CD4-positive, alpha-beta T cell treated with Interleukin-12 subunit alpha and Interleukin-12 subunit beta, for 1 hour (primary cell): Measurements from ENCODE around the gene TAOK1.

Source experiments
- DNase-seq: peaks from one replicate; pipeline ENCODE4 v3.0.0-alpha.2; 2020

The TAOK1 gene

DNA sequence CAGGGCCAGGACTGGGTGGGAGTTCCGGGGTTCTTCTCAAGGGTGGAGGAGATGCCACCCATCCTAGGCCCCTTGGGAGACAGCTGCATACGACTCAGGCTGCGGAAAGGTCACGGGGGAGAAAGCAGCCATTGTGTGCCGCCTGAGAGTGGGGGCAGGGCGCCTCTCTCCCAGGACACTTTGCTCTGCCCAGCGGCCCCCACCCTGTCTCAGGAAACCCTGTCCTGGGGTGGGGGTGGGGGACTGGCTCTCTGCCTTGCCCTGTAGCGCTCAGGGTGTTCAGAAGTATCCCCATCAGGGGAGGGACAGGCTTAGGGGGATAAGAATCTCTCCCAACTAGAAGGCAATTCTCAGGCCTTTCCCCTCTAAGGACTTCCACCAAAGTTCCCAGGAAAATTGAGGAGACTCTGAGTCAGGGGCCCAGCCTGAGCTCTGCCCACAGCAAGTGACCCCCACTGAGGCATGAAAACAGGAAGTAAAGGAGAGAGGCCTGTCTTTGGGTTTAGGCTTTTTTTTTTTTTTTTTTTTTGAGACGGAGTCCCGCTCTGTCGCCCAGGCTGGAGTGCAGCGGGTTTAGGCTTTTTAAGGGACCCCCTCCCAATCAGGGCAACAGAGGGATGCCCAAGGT, 194.4 kb downstream of the TAOK1 start:
- DNase-seq: no peak

DNA sequence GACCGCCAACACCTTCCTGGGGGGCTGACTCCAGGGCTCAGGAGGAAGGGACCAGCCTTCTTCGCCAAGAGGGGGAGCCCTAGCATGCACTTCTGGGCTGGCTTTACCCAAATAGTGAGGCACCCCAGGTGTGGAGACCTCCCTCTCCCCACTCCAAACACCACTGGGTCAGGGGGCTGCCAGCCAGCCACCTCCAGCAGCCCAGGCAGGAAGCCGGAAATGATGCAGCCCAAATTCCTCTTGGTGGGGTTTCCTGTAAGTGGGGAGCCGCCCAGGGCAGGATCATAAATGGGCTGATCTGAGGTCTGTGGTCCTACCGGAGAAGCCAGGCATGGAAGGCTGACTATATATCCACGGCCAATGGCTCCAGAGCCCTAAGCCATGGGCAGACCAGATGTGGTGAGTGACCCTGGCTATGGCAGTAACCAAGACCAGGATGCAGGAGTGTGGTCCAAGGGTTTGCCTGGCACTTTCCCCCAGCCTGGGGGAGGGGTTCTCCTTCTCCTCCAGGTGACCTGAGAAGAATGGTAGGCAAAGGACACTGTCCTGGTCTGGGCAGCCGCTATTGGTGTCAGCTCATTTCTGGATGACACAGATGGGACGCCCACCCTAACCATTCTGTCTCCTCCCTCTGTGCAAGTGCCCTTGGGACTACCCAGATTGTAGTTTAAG, 195.1 kb downstream of the TAOK1 start:
- peak; percentile 52 for DNase-seq

DNA sequence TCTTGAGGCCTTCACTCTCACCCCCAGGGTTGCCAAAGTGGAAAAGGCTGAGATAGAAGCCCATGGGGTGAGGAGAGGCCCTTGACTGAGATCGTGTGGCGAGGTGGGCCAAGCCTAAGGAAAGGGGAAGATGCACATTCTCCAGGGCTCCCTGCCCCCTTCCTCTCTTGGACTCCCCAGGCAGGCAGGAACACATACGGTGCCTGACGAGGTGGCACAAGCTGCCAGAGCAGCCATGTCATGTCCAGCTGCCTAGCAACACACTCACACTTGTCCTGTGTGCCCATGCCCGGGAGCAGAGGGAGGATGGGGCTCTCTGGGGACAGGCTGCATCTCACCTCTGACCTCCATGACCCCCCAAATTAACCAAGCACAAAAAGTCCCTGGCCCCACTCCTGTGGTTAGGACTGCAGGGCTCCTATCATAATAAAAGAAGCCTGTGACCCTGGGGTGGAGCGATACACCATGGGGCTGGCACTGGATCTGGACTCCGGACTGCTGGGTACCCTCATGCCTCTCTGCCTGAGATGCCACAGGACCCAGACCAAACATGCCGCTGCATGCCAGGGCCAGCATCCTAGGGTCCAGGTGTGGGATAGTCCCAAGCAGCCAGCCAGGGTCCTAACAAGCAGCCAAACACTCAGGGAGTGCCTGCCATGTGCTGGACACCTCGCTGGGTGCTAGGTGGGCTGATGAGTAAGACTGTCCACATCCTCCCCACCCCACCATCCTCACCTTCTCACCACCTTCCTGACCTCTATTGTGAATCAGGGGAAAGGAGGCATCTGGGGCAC, 196.7 kb downstream of the TAOK1 start:
- DNase-seq: no peak

GRCh38 chr17:29587591-29587990, 197.4 kb downstream of the TAOK1 start:
- no peak for DNase-seq

DNA sequence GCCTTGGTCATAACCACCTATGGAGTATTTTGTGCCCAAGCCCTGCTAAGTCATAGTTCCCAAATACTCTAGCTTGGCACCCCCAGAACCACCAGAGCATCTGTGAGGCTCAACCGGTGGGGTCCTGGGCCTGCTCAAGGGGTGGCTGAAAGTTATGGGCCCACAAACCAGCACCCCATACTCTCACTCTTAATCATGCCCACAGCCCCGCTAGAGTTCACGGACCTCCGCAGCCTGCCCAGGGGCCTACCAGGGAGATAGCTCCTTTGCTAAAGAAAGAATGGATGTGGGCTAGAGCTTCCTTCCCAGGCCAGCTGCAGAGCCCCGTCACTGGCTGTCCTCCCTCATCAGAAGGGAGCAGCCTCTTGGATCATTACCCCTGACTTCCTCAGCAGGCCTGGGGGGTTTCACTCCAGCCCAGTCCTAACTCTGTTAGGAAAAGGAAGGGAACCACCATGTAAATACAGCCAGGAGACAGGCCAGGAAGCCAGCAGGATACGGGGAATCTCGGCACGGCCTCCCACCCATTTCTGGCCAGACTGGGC, 197.9 kb downstream of the TAOK1 start:
- DNase-seq: no peak

- DNase-seq: peak; percentile 59
These were observed 198.6 kb downstream of the TAOK1 start for GRCh38 chr17:29588562-29589411.

DNA sequence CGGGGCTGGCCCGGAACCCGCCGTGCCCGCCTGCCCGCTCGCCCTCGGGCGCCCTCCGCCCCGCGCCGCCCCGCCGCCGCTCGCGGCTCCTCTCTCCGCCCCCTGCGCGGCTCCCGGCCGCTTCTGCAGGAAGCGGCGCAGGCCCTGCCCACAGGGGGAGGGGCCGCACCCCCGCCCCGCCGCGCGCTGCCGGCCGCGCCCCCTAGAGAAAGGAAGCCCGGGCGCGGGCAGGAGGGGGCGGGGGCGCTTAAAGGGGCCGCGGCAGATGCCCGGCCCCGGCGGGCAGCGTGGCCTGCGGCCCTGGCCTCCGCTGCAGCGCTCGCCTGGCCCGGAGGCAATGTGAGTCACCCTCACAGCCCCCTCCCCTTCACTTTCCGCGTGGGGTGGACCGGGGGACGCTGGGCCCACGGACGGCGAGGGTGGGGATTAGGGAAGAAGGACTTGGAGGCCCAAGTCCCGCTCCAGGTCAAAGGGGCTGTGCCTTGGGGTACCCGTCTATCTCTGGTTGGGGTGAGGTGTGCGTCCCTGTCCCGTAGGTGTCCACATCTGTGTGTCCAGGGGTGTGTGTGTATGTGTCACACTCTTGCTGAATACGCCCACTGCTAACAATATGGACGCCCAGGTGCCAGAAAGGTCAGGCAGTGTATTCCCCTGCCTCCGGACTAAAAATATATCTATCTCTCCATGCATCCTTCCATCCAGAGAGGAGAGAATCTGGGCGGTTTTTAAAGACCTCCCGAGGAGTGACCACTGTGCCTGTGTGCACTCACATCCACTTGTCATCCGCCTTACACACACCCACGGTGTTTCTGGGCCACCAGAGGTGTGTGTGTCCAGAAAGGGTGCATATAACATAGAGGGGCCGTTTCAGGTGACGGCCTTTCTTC, 199.6 kb downstream of the TAOK1 start, which contains the start of gene GIT1:
TSS of gene GIT1 (minus strand) at position 125 of the 887 bp plus-strand sequence. CDS start 270 bp downstream, outside the sequence.
- DNase-seq: peak; percentile 88

DNA sequence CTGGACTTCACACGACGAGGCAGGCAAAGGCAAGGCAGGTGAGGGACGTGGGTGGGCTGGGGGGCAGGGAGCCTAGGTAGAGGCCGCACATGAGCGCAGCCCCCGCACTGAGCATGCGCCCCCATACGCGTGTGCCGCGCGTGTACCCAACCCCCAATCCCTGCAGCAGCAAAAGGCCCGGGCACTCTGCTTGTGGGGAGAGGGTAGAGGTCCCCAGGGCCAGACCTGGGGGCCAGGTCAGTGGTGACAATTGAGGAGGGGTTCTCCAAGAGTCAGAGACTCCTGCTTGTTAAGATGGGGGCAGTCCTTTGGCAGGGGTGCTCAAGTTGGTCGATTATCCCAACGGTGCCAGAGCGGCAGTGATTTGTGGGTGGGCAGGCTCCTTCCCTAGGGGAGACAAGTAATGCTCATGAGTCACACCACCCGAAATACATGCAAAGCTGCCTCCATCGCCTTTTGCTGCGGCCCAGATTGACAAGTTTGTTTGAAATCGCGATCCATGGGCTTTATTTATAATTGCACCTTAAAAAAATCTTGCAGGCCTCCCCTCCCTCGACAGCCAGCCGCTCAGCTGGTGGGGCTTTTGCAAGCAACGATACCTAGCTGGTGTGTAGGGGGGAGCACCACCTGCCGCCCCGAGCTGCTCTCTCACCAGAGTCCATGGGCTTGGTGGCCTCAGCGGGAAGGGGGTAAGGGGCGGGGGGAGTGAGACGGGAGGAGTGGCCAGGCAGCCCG, 200.4 kb downstream of the TAOK1 start:
- DNase-seq: no peak

DNA sequence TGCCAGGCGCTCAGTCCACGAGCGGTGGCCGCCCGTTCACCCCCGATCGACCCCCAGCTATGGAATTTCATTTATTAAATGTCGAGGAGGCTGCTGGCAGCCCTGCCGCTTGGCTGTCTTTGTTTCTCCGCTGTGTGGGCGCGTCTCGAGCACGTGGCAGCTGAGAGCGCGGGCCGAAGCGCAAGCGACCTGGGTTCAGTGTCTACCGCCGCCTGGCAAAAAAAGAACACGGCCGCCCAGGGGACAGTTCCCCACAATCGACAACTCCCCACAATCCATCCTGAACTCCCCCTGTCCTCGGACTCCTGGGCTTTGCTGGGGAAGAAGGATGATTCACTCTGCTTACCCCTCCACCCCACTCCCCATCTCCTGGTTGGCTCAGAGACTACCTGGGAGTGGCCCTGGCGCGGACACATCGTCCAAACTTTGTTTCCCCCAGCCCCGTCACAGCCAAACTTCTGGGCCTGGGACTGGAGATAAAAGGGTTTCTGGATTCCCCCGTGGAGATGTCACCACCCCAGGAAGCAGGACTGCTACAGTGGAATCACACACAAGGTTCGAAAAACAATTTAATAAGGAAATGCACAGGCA, 201.1 kb downstream of the TAOK1 start:
- DNase-seq: no peak

DNA sequence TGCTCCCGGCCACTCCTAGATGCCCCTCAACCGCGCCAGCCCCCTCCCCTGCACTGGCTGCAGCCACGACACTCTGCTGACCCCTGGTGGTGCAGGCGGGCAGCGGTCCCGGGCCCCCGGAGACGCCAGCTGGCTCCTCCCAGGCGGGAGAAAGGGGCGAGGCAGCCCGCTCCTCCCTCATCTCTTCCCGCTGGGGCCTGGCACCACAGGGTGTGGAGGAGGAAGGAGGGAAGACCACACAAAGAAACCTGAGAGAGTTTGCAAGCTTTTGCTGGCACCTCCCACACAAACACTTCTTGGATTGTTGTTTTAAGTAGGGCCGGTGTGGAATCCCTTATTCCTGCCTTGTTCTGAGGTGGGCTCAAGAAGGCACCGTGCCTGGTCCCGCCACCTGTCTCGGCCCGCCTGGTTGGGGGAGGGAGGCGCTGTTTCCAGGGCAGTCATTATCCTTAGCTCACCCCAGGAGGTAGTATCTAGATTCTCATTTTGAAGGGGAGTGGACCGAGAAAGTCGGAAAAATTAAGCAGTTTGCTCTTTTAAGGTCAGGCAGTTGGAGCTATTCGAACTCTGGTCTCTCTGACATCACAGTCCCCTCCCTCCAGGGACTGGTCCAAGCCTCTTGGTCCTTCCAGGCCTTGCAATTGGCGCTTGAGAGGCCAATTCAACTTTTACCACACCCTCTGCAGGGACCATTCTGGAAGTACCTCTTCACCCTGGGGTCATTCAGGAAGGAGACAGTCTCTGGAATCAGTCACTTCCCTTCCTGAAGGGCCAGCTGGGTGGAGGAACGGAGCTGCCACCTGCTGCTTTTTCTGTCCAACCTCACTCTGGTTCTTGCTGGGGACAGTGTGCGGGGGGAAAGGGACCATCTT, 201.8 kb downstream of the TAOK1 start:
- DNase-seq: peak; percentile 81

DNA sequence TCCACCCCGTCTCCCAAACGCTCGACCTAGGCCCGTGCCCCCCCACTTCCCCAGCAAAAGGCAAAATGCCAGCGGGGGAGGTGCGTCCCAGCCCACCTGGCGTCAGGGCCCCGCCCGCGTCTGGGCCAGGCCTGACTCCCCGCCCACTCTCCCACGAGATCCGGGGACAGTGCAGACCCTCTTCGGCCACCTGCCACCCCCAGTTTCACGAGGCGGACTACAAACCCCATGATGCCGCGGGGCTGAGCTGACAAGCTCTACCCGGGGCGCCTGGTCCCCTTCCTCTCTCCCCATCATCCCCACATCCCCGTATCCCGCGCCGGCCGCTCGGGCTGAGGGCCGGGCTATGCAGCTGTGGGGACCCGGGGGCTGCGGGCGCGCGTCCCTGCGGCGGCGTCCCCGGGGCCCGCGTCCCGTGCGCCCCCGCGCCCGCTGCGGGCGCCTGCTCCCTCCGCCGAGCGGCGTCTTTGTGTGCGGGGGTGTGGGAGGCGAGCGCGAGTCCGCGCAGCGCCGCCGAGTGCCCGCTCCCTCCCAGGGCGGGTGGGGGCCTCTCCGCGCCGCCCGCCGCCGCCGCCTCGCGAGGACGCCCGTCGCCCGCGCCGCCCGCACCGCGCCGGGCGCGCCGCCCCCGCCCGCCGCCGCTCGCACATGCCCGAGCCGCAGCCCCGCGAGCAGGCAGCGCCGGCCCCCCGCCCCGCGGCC, 202.8 kb downstream of the TAOK1 start, which contains the start of gene ANKRD13B:
TSS of gene ANKRD13B (plus strand) at position 283 of the 702 bp plus-strand sequence. CDS start 490 bp downstream, outside the sequence.
- peak; percentile 39 for DNase-seq

- no peak for DNase-seq
These were observed 203.7 kb downstream of the TAOK1 start for GRCh38 chr17:29593591-29594518.

GRCh38 chr17:29594519-29595090, 204.4 kb downstream of the TAOK1 start:
- no peak for DNase-seq

DNA sequence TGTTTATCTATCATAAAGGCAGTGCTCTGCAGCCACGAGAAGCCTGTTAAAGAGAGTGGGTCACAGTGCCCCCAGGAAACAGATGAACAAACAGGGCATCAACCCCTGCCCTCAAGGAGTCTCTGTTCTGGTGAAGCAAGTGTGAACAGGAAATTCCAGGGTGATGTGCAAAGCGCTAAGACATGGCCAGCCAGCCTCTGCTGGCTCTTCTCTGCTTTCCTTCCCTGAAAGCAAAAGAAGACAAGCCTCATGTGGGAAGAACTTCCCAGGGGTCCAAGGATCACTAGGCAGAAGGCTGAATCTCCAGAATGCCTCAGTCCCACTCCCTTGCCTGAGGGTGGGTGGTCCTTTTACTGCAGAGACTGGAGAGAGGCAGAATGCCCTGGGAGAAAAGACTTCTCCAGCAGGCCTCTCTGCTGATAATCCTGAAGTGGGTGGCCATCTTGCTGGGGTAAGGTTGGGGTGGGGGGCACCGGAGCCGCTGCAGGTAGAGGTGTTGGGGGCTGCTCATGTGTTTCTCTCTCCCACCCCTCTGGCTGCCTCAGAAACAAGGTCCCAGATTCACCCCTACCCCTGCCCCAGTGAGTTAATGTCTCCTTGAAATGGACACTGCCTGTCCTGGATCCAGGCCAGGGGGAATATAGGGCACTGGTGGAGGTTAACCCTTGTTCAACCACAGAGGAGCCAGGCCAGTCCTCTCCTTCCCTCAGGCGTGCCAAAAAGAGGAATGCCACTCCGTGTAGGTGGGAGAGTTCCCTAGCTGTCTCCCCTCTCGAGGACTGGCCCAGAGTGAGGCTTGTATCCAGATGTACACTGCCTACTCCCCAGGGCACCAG, 205.2 kb downstream of the TAOK1 start:
- DNase-seq: no peak

DNA sequence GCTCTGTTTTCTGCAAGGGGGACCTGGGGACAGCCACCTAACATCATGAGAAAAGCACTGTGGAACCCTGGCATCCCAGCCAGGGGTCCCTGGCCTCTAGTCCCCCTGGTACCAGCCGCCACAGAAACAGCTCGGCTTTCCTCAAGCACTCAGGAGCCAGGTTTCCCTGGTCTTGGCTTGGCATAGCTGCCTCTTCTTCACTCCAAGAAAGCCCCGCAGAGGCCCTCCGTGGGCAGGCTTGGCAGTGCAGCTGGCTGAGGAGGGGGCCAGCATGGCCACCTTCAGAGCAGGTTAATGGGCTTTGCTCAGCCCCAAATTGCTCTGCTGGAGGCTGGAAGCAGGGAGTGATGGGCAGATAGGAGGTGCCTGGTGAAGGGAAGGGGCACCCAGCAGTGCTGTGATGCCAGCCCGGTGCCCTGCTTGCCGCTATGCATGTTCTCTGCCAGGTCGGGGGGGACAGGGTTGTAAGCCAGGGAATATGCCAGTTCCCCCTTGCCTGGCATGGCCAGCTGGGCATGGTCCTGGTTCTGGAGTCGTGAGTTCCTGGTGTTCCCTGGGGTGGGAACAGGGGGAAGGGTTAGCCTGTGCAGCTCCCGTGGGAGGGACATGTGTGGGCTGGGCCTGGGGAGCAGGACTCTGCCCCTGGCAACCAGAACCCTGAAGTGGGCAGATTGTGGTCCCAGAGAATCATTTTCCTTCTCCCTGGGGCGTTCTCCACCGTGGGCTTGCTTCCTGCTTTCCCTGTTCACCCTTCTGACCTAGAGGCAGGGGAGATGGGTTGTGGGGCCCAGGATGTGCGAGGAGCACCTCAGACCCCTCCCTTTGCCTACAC, 206.0 kb downstream of the TAOK1 start:
- DNase-seq: no peak
